Measurements from ENCODE around the gene SGPP2. TPM values are rescaled to one million over a fixed set of nuclear protein-coding genes. Genes with fewer than 3 reads are reported as not detected.

SGPP2 gene
- total RNA-seq, 6 donors from 2014 or later: 5.2 to 85.9 (median 21.8) TPM

DNA sequence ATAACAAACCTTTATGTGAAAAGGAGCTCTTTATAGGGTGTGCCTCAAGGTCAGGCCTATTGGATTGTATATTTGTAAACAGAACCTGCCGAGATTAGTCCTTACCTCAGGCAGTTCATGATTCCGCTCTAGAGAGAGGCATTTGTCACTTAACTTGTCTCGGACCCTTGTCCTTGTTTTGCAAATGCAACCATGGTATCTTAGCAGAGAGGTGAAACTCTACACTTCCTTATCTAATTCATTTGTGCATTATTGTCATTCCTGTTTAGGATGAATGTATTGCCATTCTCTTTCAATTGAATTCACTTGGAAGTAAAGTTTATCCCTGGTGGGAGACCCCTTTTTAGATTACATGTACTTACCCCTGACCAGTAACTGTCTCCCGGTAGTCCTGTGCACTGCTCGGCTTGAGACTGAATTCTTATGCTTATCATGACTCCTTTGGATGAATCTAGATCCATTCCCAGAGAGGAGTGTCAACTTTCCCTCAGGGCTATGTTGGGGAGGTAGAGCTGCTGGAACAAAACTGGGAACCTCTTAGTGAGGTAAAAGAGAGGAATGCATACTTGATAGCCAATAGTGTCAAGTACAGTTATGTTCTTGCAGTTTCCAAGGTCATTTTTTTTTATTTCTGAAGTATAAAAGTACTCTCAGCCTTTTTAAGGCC, 46.6 kb downstream of the SGPP2 start:
- TF ChIP-seq POLR2AphosphoS5 (IDR thresholded peaks at IDR 0.05): no peak
- no peak for TF ChIP-seq POLR2A (IDR thresholded peaks at IDR 0.05)
- TF ChIP-seq EP300 (IDR thresholded peaks at IDR 0.05): no peak
- no peak for TF ChIP-seq CTCF (IDR thresholded peaks at IDR 0.05)
- 74 to 80% methylated on average over 5 of the region's 5 CpGs for WGBS, 2 donors

DNA sequence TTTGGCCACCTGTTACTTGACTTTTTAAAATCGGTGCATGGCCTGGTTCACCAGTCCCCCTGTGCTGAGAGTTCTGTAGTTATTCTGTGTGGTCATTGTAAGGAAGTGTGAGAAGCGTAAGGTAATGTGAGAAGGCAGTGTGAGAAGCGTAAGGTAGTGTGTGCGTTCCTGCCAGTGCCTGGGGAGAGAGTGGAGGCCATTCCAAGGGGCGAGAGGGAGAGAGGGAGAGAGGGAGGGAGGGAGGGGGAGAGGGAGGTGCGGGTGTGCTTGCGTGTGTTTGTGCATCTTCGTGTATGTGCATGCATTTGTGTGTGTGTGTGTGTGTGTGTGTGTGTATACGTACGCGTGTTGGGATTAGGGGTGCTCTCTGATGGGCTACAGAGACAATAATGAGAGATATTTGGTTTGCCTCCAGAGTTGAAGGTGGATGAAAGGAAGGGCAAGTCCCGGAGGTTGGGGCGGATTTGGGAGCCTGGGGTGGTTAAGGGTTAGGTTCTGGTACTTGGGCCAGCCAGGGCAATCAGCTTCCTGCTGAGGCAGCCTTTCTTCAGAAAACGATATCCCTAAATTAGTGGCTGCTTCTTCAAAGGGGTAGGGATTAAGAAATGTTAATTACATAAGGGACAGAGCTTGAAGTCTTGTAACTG, 53.7 kb downstream of the SGPP2 start:
- TF ChIP-seq POLR2AphosphoS5 (IDR thresholded peaks at IDR 0.05) (no peak), EP300 (IDR thresholded peaks at IDR 0.05) (no peak), CTCF (IDR thresholded peaks at IDR 0.05) (no peak), POLR2A (IDR thresholded peaks at IDR 0.05) (no peak)
- Histone ChIP-seq H3K36me3 (no peaks in the 10 kb centered on the region), H3K9me3 (no peaks in the 10 kb centered on the region), H3K27ac (no peak overlapping the region), H3K4me1 (no peaks in the 10 kb centered on the region), H3K4me3 (no peak overlapping the region), H3K27me3 (no peaks in the 10 kb centered on the region)
- ATAC-seq (ENCODE audit: low FRiP score in 2 of 2): no peak
- 59 to 68% methylated on average over 12 to 14 of the region's 14 CpGs for WGBS, 2 donors
- no peak for DNase-seq

More for the DNA sequence above, 46.6 kb downstream of the SGPP2 start:
- ATAC-seq (ENCODE audit: low FRiP score in 2 of 2): no peak
- no peaks in the 10 kb centered on the region for H3K27me3 ChIP-seq
- H3K4me1 ChIP-seq: no peaks in the 10 kb centered on the region
- no peak overlapping the region for H3K4me3 ChIP-seq
- no peaks in the 10 kb centered on the region for H3K36me3 ChIP-seq
- no peak for DNase-seq
- no peaks in the 10 kb centered on the region for H3K9me3 ChIP-seq
- no peak overlapping the region for H3K27ac ChIP-seq

DNA sequence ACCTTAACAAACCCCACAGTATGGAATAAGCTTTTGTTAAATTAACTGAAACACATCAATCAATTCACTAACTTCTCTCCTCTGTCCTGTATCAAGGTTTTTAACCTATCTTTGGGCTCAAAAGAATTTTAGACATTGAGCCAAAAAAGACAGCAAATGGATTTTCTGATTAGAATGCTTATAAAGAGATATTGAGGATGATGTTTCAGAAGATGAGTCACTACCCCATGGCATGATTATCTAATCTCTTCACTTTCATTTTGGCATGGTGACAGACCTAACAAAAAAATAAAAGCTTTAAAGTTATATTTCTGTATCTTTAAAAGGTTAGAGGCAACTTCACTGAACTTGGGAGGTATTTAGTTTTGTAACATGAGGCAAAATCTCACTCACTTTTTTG, 55.5 kb downstream of the SGPP2 start:
- no peaks in the 10 kb centered on the region for H3K27me3 ChIP-seq
- DNase-seq (no peak), ATAC-seq (ENCODE audit: low FRiP score in 2 of 2) (no peak)
- no peak overlapping the region for H3K27ac ChIP-seq
- no peaks in the 10 kb centered on the region for H3K36me3 ChIP-seq
- TF ChIP-seq CTCF (IDR thresholded peaks at IDR 0.05) (no peak), EP300 (IDR thresholded peaks at IDR 0.05) (no peak)
- no peaks in the 10 kb centered on the region for H3K9me3 ChIP-seq
- no peak overlapping the region for H3K4me3 ChIP-seq
- no peaks in the 10 kb centered on the region for H3K4me1 ChIP-seq

GRCh38 chr2:222480497-222480896, 56.2 kb downstream of the SGPP2 start:
- DNase-seq: no peak
- H3K4me1 ChIP-seq: peaks cover 0 to 2% (median 0%) of the 10 kb centered on the region in 4 donors
- H3K4me3 ChIP-seq: no peak overlapping the region
- H3K9me3 ChIP-seq: no peaks in the 10 kb centered on the region
- no peaks in the 10 kb centered on the region for H3K27me3 ChIP-seq
- no peak for ATAC-seq (ENCODE audit: low FRiP score in 2 of 2)
- H3K27ac ChIP-seq: no peak overlapping the region
- TF ChIP-seq CTCF (IDR thresholded peaks at IDR 0.05) (no peak), EP300 (IDR thresholded peaks at IDR 0.05) (no peak), POLR2A (IDR thresholded peaks at IDR 0.05) (no peak), POLR2AphosphoS5 (IDR thresholded peaks at IDR 0.05) (no peak)
- WGBS, 2 donors: 84 to 90% methylated on average over 5 of the region's 5 CpGs
- H3K36me3 ChIP-seq: no peaks in the 10 kb centered on the region

DNA sequence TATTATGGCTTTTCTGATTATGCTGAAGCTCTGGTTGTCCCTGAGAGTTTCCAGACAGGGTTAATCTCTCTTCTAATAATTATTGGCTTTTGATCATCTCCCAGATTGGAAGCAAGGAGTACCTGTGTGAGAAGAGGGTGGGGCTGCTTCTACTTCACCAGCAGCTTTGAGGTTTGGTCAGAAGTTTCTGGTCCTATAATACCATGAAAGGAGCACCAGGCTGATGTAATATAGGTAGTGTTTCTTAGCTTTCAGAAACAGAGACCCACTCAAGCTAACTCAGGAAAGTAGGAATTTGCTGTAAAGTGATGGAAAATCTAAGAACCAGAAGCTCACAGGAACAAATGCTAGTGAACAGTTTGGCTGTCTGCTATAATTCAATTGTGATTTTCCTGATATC, 57.6 kb downstream of the SGPP2 start:
- no peaks in the 10 kb centered on the region for H3K27me3 ChIP-seq
- no peak for DNase-seq
- peaks cover 0 to 7% (median 0%) of the 10 kb centered on the region in 4 donors for H3K4me1 ChIP-seq

More for the DNA sequence above, 57.6 kb downstream of the SGPP2 start:
- no peak for ATAC-seq (ENCODE audit: low FRiP score in 2 of 2)
- no peak for TF ChIP-seq POLR2A (IDR thresholded peaks at IDR 0.05)
- no peak for TF ChIP-seq POLR2AphosphoS5 (IDR thresholded peaks at IDR 0.05)
- TF ChIP-seq EP300 (IDR thresholded peaks at IDR 0.05): no peak
- TF ChIP-seq CTCF (IDR thresholded peaks at IDR 0.05): no peak
- H3K9me3 ChIP-seq: no peaks in the 10 kb centered on the region
- H3K4me3 ChIP-seq: no peak overlapping the region
- no peaks in the 10 kb centered on the region for H3K36me3 ChIP-seq
- H3K27ac ChIP-seq: no peak overlapping the region
